SU-DHL-6 (cell line): ENCODE results near the gene NDUFS2.

ENCODE experiments used
- EZH2phosphoT487 ChIP-seq: fragments of 200-600 bp; sonication (generic), shearing (Covaris generic); conservative IDR thresholded peaks from 2 replicates; pipeline ENCODE4 v1.6.1; 2018; ENCODE audit warnings: mild to moderate bottlenecking, antibody characterized with exemption, low read length, moderate library complexity, mixed read lengths
- TF ChIP-seq, protein P1 (sequence below): fragments of 200-600 bp; sonication (generic); IDR thresholded peaks from one replicate; pipeline ENCODE4 v1.5.1; 2017; ENCODE audit warnings: antibody characterized with exemption, mild to moderate bottlenecking, low read length, moderate library complexity; ENCODE audit not compliant: insufficient read depth, poor library complexity, severe bottlenecking

DNA sequence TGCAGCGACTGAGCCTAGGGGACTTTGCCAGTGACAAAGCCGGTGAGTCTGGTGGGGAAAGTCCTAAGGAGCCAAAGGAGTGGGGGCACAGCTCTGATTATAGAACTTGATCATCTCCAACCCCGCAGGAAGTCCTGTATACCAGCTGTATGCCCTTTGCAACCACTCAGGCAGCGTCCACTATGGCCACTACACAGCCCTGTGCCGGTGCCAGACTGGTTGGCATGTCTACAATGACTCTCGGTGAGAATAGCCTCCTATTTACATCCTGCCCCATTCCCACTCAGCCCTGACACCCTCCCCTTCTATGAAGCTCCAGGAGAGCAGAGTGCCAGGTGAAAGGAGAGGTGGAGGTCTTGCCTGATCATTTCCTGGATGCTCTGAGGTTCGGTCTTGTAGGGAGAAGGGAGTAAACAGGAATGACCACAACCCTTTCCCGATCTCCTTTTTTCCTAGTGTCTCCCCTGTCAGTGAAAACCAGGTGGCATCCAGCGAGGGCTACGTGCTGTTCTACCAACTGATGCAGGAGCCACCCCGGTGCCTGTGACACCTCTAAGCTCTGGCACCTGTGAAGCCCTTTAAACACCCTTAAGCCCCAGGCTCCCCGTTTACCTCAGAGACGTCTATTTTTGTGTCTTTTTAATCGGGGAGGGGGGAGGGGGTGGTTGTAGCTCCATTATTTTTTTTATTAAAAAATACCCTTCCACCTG, 37.1 kb upstream of the NDUFS2 start:
- TF ChIP-seq, protein P1, sequence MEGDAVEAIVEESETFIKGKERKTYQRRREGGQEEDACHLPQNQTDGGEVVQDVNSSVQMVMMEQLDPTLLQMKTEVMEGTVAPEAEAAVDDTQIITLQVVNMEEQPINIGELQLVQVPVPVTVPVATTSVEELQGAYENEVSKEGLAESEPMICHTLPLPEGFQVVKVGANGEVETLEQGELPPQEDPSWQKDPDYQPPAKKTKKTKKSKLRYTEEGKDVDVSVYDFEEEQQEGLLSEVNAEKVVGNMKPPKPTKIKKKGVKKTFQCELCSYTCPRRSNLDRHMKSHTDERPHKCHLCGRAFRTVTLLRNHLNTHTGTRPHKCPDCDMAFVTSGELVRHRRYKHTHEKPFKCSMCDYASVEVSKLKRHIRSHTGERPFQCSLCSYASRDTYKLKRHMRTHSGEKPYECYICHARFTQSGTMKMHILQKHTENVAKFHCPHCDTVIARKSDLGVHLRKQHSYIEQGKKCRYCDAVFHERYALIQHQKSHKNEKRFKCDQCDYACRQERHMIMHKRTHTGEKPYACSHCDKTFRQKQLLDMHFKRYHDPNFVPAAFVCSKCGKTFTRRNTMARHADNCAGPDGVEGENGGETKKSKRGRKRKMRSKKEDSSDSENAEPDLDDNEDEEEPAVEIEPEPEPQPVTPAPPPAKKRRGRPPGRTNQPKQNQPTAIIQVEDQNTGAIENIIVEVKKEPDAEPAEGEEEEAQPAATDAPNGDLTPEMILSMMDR: no peak
- TF ChIP-seq EZH2phosphoT487: no peak
